ENCODE results near the gene DDX21. TPM values are rescaled to one million over a fixed set of nuclear protein-coding genes. Genes with fewer than 3 reads are reported as not detected.
"Not testable (repeated sequence)": the region's sequence is repeated elsewhere in the genome, so short reads cannot be mapped to it uniquely, and the experiment has no call there.

DDX21 gene
- total and polyA plus RNA-seq, 2 donors (not counting 1 experiment from before 2014, with no cell fraction given) = 54.2 to 67.9 TPM

DNA sequence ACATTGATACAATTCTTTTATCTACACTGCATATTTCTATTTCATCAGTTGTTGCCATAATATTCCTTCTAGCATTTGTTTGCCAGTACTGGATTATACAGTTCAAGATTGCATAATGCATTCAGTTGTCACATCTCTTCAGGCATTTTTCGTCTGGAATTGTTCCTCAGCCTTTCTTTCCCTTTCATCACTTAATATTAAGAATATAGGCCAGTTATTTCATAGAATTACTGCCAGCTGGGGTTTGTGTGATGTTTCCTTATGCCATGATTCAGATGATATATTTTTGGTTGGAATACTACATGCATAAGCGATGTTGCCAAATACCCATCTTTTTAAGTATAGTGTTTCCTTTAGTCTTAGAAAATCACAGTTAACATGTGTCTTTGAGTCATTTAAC, 53.4 kb downstream of the DDX21 start:
- H3K9me3 ChIP-seq (ENCODE audit: control insufficient read depth, insufficient read depth, low read depth, low read length) = no peaks in the 10 kb centered on the region
- H3K27me3 ChIP-seq (ENCODE audit: control insufficient read depth, insufficient read depth, low read length) = no peaks in the 10 kb centered on the region
- H3K4me1 ChIP-seq (ENCODE audit: control insufficient read depth, extremely low read depth, insufficient read depth, low read length) = peaks cover 6% of the 10 kb centered on the region
- no peak overlapping the region for H3K4me2 ChIP-seq (ENCODE audit: extremely low read depth, insufficient read depth, low read length)
- no peak overlapping the region for H3K9ac ChIP-seq (ENCODE audit: insufficient read depth, low read length)
- no peak for TF ChIP-seq EZH2 (IDR thresholded peaks at IDR 0.05; ENCODE audit: low read length, missing control alignments)
- TF ChIP-seq, protein P1, sequence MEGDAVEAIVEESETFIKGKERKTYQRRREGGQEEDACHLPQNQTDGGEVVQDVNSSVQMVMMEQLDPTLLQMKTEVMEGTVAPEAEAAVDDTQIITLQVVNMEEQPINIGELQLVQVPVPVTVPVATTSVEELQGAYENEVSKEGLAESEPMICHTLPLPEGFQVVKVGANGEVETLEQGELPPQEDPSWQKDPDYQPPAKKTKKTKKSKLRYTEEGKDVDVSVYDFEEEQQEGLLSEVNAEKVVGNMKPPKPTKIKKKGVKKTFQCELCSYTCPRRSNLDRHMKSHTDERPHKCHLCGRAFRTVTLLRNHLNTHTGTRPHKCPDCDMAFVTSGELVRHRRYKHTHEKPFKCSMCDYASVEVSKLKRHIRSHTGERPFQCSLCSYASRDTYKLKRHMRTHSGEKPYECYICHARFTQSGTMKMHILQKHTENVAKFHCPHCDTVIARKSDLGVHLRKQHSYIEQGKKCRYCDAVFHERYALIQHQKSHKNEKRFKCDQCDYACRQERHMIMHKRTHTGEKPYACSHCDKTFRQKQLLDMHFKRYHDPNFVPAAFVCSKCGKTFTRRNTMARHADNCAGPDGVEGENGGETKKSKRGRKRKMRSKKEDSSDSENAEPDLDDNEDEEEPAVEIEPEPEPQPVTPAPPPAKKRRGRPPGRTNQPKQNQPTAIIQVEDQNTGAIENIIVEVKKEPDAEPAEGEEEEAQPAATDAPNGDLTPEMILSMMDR (conservative IDR thresholded peaks at IDR 0.05 in 1 of 2, IDR thresholded peaks at IDR 0.05 in 1 of 2; ENCODE audit: low read depth in 1 of 2, low read length in 2 of 2) = no peak
- H3K4me3 ChIP-seq (replicated peaks in 1 of 4; ENCODE audit: control extremely low read depth in 1 of 4, insufficient read depth in 1 of 4, low read depth in 3 of 4, low read length in 4 of 4) = no peak overlapping the region
- no peaks in the 10 kb centered on the region for H3K79me2 ChIP-seq (ENCODE audit: control insufficient read depth, insufficient read depth, low read length)
- peaks cover 10% of the 10 kb centered on the region for H3K36me3 ChIP-seq (ENCODE audit: control insufficient read depth, insufficient read depth, low read length)
- H3K27ac ChIP-seq (ENCODE audit: insufficient read depth, low read length) = peak overlapping the region; percentile 20
- DNase-seq (ENCODE audit: low read depth in 2 of 2) = peak in 1 of 2 donors; percentile 92
- no peak overlapping the region for H2AFZ ChIP-seq (ENCODE audit: low read length)
- H4K20me1 ChIP-seq (ENCODE audit: control insufficient read depth, extremely low read depth, insufficient read depth, low read length) = peaks cover 2% of the 10 kb centered on the region

DNA sequence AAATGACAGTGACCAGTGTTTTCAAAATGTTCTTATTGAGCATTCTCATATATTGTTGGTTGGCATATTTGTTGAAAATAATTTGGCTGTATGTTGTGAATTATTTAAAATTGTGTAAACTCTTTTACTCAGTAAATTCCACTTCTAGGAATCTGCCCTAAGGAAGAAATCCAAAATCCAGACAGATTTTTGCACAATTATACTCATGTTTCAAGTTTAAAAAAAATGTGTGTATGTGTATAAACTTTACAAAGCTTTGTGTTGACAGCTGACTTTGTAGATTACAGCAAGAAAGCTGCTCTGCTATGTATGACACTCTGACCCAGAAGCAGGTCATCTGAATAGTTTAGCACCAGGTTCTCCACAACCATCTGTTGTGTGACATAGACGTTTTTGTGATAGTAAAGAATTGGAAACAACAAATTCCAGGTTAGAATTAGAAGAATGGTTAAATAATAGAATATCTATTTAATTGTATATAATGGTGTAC, 54.2 kb downstream of the DDX21 start:
- TF ChIP-seq EZH2 (IDR thresholded peaks at IDR 0.05; ENCODE audit: low read length, missing control alignments) = no peak
- TF ChIP-seq, protein P1 (conservative IDR thresholded peaks at IDR 0.05 in 1 of 2, IDR thresholded peaks at IDR 0.05 in 1 of 2; ENCODE audit: low read depth in 1 of 2, low read length in 2 of 2) = no peak
- Histone ChIP-seq H3K4me2 (ENCODE audit: extremely low read depth, insufficient read depth, low read length) (no peak overlapping the region), H3K36me3 (ENCODE audit: control insufficient read depth, insufficient read depth, low read length) (peaks cover 10% of the 10 kb centered on the region), H3K27me3 (ENCODE audit: control insufficient read depth, insufficient read depth, low read length) (no peaks in the 10 kb centered on the region), H3K79me2 (ENCODE audit: control insufficient read depth, insufficient read depth, low read length) (no peaks in the 10 kb centered on the region), H2AFZ (ENCODE audit: low read length) (no peak overlapping the region), H3K9ac (ENCODE audit: insufficient read depth, low read length) (no peak overlapping the region), H3K4me1 (ENCODE audit: control insufficient read depth, extremely low read depth, insufficient read depth, low read length) (peaks cover 6% of the 10 kb centered on the region), H3K27ac (ENCODE audit: insufficient read depth, low read length) (no peak overlapping the region), H4K20me1 (ENCODE audit: control insufficient read depth, extremely low read depth, insufficient read depth, low read length) (peaks cover 2% of the 10 kb centered on the region), H3K9me3 (ENCODE audit: control insufficient read depth, insufficient read depth, low read depth, low read length) (no peaks in the 10 kb centered on the region), H3K4me3 (replicated peaks in 1 of 4; ENCODE audit: control extremely low read depth in 1 of 4, insufficient read depth in 1 of 4, low read depth in 3 of 4, low read length in 4 of 4) (no peak overlapping the region)
- no peak for DNase-seq (ENCODE audit: low read depth in 2 of 2)

DNA sequence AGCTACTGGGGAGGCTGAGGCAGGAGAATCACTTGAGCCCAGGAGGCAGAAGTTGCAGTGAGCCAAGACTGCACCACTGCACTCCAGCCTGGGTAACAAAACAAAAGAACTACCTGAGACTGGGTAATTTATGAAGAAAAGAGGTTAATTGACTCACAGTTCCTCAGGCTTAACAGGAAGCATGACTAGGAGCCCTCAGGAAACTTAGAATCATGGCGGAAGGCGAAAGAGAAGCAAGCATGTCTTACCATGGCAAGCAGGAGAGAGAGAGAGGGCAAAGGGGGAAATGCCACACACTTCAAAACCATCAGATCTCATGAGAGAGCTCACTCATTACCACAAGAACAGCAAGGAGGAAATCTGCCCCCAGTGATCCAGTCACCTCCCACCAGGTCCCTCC, 56.8 kb downstream of the DDX21 start:
- H4K20me1 ChIP-seq (ENCODE audit: control insufficient read depth, extremely low read depth, insufficient read depth, low read length); DNase-seq (ENCODE audit: low read depth in 2 of 2); H3K4me2 ChIP-seq (ENCODE audit: extremely low read depth, insufficient read depth, low read length); H3K9me3 ChIP-seq (ENCODE audit: control insufficient read depth, insufficient read depth, low read depth, low read length); H3K36me3 ChIP-seq (ENCODE audit: control insufficient read depth, insufficient read depth, low read length); H3K4me1 ChIP-seq (ENCODE audit: control insufficient read depth, extremely low read depth, insufficient read depth, low read length); H3K27me3 ChIP-seq (ENCODE audit: control insufficient read depth, insufficient read depth, low read length); H3K4me3 ChIP-seq (replicated peaks in 1 of 4; ENCODE audit: control extremely low read depth in 1 of 4, insufficient read depth in 1 of 4, low read depth in 3 of 4, low read length in 4 of 4); H2AFZ ChIP-seq (ENCODE audit: low read length); H3K9ac ChIP-seq (ENCODE audit: insufficient read depth, low read length); H3K27ac ChIP-seq (ENCODE audit: insufficient read depth, low read length); H3K79me2 ChIP-seq (ENCODE audit: control insufficient read depth, insufficient read depth, low read length): not testable (repeated sequence)
